OCI-LY3 (cell line): Measurements from ENCODE around the gene POLRMT.

ENCODE experiments used
- H2AFZ ChIP-seq: fragments of 200-600, 300-600 bp; shearing (Covaris generic); 2 replicates; pipeline ENCODE4 v1.6.0; 2014; ENCODE audit warnings: antibody characterized with exemption, low read depth, low read length
- H3K27ac ChIP-seq: fragments of 200-600, 300-600 bp; sonication (generic); 2 replicates; pipeline ENCODE4 v1.5.1; 2014; ENCODE audit warnings: mild to moderate bottlenecking, low read length, moderate library complexity, mixed read lengths
- H3K27me3 ChIP-seq: fragments of 200-600, 300-600 bp; sonication (generic); 2 replicates; pipeline ENCODE4 v1.6.1; 2014; ENCODE audit warnings: low read depth, low read length, mixed read lengths
- H3K36me3 ChIP-seq: fragments of 200-600, 300-600 bp; sonication (generic); replicated peaks from 2 replicates; pipeline ENCODE3; 2014; ENCODE audit warnings: low read depth, low read length, mixed read lengths
- H3K4me1 ChIP-seq: fragments of 300-600, 200-600 bp; sonication (generic); 2 replicates; pipeline ENCODE4 v1.6.1; 2014; ENCODE audit warnings: low read length, mixed read lengths
- H3K4me2 ChIP-seq: fragments of 200-600, 300-600 bp; sonication (generic); 2 replicates; pipeline ENCODE4 v1.6.1; 2014; ENCODE audit warnings: low read length, mixed read lengths
- H3K4me3 ChIP-seq: fragments of 300-600, 200-600 bp; sonication (generic); 2 replicates; pipeline ENCODE4 v1.5.1; 2014; ENCODE audit warnings: antibody characterized with exemption, mild to moderate bottlenecking, low read length, moderate library complexity
- H3K79me2 ChIP-seq: fragments of 300-600, 200-600 bp; shearing (Covaris generic); 2 replicates; pipeline ENCODE4 v1.6.1; 2014; ENCODE audit warnings: mild to moderate bottlenecking, low read length, mixed read lengths
- H3K9ac ChIP-seq: fragments of 300-600, 200-600 bp; shearing (Covaris generic); 2 replicates; pipeline ENCODE4 v1.6.0; 2014; ENCODE audit warnings: mild to moderate bottlenecking, low read length, moderate library complexity
- H3K9me3 ChIP-seq: fragments of 200-600, 300-600 bp; shearing (Covaris generic); 2 replicates; pipeline ENCODE4 v1.6.1; 2014; ENCODE audit warnings: low read length, mixed read lengths; ENCODE audit not compliant: insufficient read depth
- H4K20me1 ChIP-seq: fragments of 200-600, 300-600 bp; sonication (generic); 2 replicates; pipeline ENCODE4 v1.6.1; 2016; ENCODE audit warnings: low read length, mixed read lengths; ENCODE audit not compliant: insufficient read depth
- EZH2phosphoT487 ChIP-seq: fragments of 200-600 bp; shearing (Covaris generic); IDR thresholded peaks from 2 replicates; pipeline ENCODE4 v1.6.1; 2018; ENCODE audit warnings: antibody characterized with exemption, mixed run types, low read depth
- TF ChIP-seq, protein P1 (sequence below): fragments of 200-600, 300-600 bp; sonication (generic); IDR thresholded peaks from 2 replicates; pipeline ENCODE4 v1.5.1; 2014; ENCODE audit warnings: antibody characterized with exemption, low read length, low read depth

Gene POLRMT

DNA sequence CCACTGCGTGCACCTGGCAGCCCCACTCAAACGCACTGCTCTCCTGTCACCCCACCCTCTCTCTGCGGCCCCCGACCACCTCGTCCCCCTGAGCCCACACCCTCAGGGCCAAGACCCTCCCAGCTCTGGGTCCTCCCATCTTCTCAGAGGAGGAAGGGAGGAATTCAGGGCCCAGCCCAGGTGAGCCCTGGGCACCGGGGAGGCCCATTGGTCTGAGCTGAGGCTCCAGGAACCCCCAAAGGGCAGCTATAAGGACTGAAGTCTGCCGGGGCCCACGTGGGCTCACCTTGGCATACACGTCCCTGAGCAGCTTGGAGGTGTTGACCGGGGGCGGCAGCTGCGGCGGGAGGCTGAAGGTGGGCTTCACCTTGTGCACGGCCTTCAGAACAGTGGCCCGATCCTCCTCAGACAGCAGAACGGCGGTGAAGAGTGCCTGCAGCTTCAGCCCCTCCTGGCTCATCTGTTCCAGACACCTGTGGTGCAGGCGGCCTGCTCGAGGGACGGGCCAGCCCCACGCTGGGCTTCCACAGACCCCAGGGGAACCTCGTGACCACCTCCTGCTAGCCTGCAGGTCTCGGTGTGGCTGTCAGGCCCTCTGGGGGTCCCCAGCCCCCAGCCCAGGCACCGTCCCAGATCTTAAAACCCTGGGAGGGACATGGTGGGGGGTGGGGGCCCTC, 8.8 kb downstream of the POLRMT start:
- Histone ChIP-seq H2AFZ (no peak overlapping the region), H3K9ac (no peak overlapping the region), H3K27me3 (no peaks in the 10 kb centered on the region), H3K27ac (no peak overlapping the region), H3K79me2 (peaks cover 21% of the 10 kb centered on the region), H3K9me3 (no peaks in the 10 kb centered on the region), H3K4me2 (no peak overlapping the region), H3K4me1 (no peaks in the 10 kb centered on the region), H3K4me3 (no peak overlapping the region), H4K20me1 (0 out of 2 replicates have a peak, but pooled peaks cover 3% of the 10 kb centered on the region), H3K36me3 (peaks cover 38% of the 10 kb centered on the region)
- TF ChIP-seq, protein P1, sequence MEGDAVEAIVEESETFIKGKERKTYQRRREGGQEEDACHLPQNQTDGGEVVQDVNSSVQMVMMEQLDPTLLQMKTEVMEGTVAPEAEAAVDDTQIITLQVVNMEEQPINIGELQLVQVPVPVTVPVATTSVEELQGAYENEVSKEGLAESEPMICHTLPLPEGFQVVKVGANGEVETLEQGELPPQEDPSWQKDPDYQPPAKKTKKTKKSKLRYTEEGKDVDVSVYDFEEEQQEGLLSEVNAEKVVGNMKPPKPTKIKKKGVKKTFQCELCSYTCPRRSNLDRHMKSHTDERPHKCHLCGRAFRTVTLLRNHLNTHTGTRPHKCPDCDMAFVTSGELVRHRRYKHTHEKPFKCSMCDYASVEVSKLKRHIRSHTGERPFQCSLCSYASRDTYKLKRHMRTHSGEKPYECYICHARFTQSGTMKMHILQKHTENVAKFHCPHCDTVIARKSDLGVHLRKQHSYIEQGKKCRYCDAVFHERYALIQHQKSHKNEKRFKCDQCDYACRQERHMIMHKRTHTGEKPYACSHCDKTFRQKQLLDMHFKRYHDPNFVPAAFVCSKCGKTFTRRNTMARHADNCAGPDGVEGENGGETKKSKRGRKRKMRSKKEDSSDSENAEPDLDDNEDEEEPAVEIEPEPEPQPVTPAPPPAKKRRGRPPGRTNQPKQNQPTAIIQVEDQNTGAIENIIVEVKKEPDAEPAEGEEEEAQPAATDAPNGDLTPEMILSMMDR, result no peak
- TF ChIP-seq EZH2phosphoT487, result no peak

DNA sequence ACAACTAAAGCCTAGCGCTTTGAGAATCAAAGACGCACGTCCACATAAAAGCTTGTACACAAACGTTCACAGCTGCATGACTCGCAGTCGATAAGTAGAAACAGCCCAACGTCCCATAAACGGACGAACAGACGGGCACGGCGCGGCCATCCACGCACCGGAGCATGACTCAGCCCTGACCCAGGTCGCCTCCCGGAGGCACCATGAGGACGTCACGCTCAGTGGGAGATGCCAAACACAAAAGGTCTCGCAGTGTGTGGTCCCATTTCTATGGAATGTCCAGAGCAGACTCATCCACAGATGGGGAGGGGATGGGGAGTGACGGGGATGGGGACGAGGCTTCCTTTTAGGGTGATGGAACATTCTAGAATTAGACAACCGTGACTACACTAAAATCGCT, 9.4 kb downstream of the POLRMT start:
- H3K4me2 ChIP-seq, result no peak overlapping the region
- 0 out of 2 replicates have a peak, but pooled peaks cover 3% of the 10 kb centered on the region for H4K20me1 ChIP-seq
- no peak for TF ChIP-seq EZH2phosphoT487
- TF ChIP-seq, protein P1, result no peak
- no peaks in the 10 kb centered on the region for H3K9me3 ChIP-seq
- no peak overlapping the region for H3K27ac ChIP-seq
- no peak overlapping the region for H2AFZ ChIP-seq
- H3K4me1 ChIP-seq, result no peaks in the 10 kb centered on the region
- peaks cover 19% of the 10 kb centered on the region for H3K79me2 ChIP-seq
- H3K4me3 ChIP-seq, result no peak overlapping the region
- no peaks in the 10 kb centered on the region for H3K27me3 ChIP-seq
- peaks cover 37% of the 10 kb centered on the region for H3K36me3 ChIP-seq
- no peak overlapping the region for H3K9ac ChIP-seq

DNA sequence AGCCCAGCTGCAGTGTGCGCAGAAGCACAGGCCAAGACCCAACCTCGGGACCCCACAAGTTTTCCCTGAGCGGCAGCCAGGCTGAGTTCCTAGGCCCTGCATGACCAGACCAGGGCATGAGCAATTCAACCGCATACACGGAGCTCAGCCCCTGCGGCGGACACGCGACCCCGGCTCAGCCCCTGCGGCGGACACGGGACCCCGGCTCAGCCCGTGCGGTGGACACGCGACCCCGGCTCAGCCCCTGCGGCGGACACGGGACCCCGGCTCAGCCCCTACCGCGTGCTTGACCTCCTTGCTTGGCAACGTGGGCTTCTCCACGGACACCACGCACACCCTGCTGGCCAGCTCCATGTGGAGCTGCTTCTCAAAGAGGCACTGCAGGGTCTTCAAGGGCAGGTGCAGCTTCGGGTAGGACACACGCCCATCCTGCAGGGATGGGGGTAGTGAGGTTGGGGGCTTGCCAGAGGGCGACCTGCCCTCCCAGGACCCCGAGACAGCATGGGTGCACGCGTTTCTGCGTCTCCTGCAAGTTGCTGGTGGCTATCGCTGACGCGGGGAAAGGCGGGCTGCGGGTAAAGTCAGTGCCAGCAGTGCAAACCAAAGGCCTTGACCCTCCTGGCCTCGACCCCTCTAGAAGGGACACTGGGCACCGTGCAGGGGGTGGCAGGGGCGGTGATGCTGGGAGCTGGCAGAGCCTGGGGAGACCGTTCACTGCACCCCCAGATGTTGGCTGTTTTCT, 10.0 kb downstream of the POLRMT start:
- H3K27ac ChIP-seq, result no peak overlapping the region
- H3K36me3 ChIP-seq, result peaks cover 34% of the 10 kb centered on the region
- H3K9ac ChIP-seq, result no peak overlapping the region
- peaks cover 13% of the 10 kb centered on the region for H3K79me2 ChIP-seq
- no peaks in the 10 kb centered on the region for H3K9me3 ChIP-seq
- no peak for TF ChIP-seq EZH2phosphoT487
- TF ChIP-seq, protein P1, result no peak
- H3K4me1 ChIP-seq, result no peaks in the 10 kb centered on the region
- H3K27me3 ChIP-seq, result no peaks in the 10 kb centered on the region
- no peak overlapping the region for H3K4me3 ChIP-seq
- H4K20me1 ChIP-seq, result 0 out of 2 replicates have a peak, but pooled peaks cover 3% of the 10 kb centered on the region
- H3K4me2 ChIP-seq, result no peak overlapping the region
- H2AFZ ChIP-seq, result no peak overlapping the region

DNA sequence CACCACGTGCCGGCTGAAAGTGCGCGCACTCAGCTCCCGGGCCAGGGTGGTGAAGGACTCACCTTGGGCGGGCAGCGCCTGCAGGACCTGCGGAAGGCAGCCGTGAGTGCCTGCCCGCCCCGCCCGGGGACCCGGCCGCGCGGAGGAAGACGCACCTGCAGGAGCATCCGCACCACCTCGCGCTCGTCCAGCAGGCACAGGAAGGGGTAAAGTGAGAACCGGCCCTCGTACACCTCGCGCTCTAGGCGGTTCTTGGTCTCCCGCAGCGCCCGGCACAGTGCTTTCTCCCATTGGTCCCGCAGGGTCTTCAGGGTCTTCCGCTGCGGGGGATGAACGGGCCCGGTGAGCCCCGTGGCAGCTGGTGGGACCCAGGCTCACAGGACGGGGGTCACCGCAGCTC, 10.7 kb downstream of the POLRMT start:
- Histone ChIP-seq H3K4me1 (no peaks in the 10 kb centered on the region), H2AFZ (no peak overlapping the region), H3K27ac (no peak overlapping the region), H3K4me2 (no peak overlapping the region), H3K36me3 (peaks cover 33% of the 10 kb centered on the region), H3K9me3 (no peaks in the 10 kb centered on the region), H3K9ac (no peak overlapping the region), H3K79me2 (peaks cover 7% of the 10 kb centered on the region; the same call in 1 of the 2 replicates), H3K27me3 (no peaks in the 10 kb centered on the region), H3K4me3 (no peak overlapping the region), H4K20me1 (0 out of 2 replicates have a peak, but pooled peaks cover 3% of the 10 kb centered on the region)
- TF ChIP-seq EZH2phosphoT487, result no peak
- TF ChIP-seq, protein P1, result no peak
